Measurements from ENCODE around the gene FAM227B.
"Not testable (repeated sequence)": the region's sequence is repeated elsewhere in the genome, so short reads cannot be mapped to it uniquely, and the experiment has no call there.

Gene FAM227B

DNA sequence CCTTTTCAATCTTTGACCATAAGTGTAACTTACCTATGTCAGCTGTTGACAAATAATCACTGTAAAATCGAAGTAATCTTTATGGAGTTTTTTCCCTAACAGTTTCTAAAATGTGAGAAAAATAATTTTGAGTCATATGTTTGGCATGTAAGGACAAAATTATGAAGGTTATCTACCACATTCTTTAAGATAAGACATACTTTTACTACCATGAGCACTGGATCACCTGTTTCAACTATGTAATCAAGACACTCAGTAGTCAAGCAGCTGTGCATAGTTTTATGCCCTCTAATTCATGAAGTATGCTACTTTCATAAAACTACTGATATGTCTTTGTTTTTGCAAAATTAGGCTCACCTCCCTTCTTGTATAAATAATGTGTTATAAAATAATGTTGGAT, 185.4 kb downstream of the FAM227B start:
- DNase-seq = no peak

DNA sequence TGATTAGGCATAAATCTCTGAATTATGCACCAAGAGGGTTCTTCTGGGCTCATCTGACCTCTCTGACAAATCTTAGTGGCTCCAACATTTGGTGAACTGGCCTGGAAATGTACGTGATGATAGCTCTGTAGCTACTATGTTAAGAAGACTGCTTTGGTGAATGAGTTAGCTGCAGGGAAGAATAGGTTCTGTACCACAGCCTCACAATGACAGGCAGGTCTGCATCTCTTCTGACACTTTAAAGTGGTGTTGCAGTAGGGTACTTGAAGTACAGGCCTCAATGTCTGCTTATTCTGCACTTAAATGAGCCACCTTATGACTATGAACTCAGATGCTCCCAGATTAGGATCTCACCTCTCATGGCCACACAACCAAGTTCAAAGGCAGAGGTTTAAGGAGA, 190.6 kb downstream of the FAM227B start:
- DNase-seq = no peak

DNA sequence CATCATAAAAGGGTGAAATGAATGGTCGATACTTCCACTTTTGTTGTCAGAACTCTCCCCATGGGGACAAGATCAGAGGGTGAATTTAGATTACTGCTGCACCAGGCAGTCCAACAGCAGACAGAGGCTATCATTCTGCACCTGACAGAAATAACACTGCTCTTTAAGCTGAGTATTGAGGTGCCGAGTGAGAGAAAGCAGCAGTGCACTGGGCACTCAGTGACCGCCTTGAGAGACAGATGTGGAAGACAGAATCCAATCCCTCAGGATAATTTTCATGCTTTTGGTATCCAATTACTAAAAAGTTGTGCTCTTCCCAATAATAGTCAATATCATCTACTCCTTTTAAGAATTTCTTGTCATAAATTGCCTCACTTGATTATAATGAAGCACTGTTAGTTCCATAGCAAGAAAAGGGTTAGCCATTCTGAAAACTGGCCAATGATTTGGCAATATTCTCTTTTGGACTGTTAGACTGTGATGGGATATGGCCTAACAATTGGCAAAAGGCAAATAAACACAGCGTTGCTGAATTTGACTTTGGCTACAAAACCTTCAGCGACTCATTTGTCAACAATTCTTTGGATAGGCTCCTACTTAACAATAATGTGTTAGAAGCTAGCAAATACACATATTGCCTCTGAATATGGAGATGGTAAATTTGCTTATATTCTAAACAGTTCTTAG, 192.1 kb downstream of the FAM227B start:
- DNase-seq = no peak

DNA sequence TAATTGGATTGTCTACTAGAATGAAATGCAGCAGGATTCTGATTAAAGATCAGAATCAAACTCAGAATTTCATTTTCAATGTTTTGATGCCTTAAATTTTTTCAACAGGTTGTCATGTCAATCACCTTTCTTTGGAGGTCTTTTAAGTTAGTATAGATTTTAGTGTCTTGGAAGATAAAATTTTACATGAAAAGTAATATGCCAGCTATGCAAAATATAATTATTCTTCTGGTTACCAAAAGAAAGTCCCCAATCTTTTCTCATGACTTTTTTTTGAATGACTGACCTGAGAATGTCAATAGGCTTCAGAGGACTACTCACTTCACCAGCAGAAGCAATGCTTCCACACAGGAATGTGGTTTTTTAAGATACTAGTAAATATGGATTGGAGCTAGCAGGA, 193.2 kb downstream of the FAM227B start:
- no peak for DNase-seq

DNA sequence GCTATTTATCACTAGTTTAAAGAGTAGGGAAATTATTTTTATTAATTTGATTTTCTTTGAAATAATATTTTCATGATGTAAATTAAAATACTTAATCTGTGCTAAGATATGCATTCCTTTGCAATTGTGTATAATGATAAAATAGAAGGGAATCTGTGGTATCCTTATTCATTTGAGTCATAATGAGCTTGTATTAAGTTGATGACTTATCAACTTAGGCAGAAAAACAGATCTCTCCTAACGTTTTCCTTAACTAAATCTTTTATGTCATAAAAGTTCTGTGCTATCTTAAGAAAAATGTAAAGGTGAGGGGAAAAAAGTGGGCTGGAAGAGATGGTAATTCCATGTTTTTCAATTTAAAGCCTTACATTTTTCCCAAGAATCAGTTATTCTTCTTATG, 195.7 kb downstream of the FAM227B start:
- DNase-seq = no peak

DNA sequence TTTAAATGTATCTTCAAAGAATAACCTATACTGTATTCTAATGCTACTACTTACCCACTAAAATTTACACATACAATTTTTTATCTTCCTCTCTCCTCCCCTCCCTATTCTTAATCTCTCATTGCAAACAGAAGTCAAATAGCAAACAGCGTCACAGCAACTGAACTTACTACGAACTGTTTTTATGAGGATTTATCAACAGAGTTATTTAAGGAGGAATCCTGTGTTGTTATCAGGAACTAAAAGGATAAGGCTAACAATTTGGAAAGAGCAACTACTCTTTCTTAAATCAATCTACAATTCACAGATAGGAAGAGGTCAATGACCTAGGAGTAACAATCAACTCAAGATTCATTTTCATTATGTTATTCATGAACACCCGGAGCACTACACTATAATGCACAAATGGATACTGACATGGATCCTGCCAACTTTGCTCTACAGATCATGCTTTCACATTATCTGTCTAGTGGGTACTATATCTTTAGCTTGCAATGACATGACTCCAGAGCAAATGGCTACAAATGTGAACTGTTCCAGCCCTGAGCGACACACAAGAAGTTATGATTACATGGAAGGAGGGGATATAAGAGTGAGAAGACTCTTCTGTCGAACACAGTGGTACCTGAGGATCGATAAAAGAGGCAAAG, 196.6 kb downstream of the FAM227B start:
- DNase-seq = no peak

DNA sequence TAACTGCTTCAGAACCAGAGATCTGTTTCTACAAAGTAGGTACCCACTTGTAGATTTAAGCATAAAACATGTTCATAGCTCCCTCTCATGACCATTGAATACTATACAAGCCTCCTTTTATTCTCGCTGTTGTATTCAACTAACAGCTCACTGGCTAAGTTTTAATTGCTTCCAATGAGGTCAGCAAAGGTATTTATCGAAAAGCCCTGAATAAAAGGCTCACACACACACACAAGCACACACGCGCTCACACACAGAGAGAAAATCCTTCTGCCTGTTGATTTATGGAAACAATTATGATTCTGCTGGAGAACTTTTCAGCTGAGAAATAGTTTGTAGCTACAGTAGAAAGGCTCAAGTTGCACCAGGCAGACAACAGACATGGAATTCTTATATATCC, 197.6 kb downstream of the FAM227B start, which contains the start of gene FGF7:
TSS of gene FGF7 (plus strand) at position 222 of the 400 bp plus-strand sequence. CDS start 1,056 bp downstream, outside the sequence.
- no peak for DNase-seq

DNA sequence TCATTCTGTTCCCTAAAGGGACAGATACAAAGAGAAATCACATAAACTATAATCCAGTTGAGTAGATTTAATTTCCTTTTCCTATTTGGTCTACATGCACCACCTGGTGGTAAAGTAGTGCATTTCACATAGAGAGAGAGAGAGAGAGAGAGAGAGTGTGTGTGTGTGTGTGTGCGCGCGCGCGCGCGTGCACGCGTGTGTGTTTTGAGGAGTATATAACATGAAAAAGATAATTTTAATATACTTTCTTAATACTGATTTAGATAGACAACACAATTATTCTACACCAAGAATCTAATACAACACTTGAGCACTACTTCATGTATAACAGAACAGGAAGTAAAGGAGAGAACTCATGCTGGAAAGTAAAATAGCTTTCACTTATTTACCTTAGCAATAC, 198.6 kb downstream of the FAM227B start:
- DNase-seq = peak; percentile 20

DNA sequence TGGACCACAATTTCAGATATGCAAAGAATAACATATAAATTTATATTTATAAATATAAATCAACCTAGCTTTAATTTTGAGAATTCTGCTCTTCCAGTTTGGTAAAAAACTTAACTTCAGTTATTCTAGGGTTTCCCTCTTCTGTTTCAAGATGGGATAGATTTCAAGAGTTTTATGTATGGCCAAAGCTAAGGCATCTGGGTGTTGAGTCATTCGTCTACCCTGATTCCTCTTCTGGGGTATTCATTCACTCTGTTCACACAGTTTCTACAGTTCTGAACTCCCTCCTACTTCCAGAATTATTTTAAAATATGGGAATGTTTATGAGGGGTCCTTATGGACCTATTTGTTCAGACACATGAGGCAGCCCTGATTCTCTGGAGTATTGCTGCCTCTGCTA, 201.8 kb downstream of the FAM227B start:
- no peak for DNase-seq

DNA sequence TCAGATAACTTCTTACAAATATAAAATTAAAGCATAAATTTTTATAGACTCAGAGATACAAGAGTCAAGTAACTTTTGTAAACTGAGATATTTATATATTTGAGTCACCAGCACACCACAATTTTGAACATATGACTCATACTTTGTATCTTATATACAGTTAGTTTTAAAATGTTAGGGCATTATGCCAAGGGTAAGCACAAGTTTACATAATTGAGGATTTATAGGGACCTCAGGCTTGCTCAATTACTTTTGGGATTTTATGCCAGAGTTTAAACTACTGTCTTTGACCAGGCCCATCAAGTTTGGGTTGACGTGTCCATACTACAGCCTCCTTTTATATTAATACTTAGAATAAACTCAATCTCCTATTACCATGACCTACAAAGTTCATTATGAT, 205.0 kb downstream of the FAM227B start:
- DNase-seq = no peak

DNA sequence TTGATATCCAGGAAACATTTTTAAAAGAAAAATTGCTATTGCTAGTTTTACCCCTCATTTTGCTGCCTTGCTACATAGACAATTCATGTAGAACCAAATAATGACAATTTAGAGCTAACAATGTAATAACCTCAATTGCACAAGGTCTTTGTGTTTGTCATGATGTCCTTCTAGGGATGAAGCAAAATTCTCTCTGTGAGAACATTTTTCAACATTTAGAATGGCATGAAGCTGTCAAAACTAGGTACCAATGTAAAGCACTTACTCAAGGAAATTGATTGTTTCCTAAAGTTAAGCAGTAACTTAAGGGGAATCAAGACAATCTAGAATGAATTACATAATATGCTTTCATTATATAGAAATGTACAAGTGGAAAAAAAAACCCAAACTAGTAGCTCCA, 205.5 kb downstream of the FAM227B start:
- DNase-seq = no peak

DNA sequence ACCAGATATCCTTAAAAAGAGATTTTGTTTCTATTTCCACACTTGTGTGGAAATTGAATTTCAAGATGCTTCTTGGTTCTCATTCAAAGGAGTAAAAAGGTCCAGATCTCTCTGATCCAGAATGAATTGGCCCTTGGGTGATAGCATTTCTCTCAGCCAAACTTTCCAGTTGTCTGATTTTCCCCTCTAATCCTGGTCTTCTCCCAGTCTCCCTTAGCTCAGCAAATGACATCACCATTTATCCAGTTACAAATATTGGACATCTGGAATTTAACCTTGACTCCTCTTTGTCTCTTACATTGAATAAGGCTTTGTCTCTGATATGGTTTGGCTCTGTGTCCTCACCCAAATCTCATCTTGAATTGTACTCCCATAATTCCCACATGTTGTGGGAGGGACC, 207.8 kb downstream of the FAM227B start:
- no peak for DNase-seq

DNA sequence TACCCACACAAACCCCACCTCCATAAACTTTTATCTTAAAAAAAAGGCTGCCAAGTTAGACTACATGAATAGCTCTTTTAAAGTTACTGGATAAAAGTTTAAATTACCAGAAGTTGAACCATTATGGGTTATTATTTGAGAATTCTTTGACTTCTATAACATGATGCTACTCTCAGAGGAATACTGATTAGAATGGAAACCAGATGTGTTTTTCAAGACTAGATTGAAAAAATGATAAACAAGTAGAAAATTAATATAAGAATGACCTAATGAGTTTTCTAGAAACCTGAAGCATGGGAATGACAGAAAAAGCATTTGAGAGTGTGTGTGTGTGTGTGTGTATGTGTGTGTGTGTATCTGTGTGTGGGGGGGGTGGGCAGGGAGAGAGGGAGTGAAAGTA, 210.0 kb downstream of the FAM227B start:
- no peak for DNase-seq

DNA sequence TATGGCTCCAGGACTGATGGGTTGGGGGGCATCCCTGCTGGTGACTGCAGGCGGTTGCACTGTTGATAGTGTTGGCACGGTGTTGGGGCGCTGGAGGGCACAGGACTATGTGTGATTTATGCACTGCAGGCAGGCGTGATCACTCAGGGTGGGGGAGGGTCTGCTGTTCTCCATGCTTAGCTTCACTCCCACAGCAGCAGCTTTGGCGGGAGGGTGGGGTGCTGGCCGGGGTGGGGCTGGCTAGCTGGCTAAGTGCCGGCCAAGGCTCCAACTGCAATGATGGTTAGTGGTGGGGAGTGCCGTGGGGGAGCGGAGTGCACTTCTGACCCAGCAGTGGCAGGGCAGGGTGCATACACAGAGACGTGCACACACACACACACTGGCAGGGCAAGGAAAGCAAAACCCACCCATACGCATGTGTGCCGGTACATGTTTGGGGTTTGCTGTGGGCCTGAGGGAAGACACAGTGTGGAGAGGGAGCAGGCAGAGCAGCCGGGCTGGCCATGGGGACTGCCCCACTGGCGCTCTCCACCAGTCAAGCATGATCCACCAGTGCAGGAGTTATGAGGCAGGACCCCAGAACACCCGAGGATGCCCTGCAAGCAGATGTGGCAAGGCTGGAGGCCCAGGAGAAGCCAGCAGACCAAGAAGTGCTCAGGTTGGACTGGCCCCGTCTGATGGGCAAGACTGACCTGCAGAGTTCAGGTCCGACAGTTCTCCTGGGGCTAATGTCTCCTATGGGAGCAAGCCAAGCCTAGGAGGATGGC, 214.1 kb downstream of the FAM227B start:
- DNase-seq = no peak

DNA sequence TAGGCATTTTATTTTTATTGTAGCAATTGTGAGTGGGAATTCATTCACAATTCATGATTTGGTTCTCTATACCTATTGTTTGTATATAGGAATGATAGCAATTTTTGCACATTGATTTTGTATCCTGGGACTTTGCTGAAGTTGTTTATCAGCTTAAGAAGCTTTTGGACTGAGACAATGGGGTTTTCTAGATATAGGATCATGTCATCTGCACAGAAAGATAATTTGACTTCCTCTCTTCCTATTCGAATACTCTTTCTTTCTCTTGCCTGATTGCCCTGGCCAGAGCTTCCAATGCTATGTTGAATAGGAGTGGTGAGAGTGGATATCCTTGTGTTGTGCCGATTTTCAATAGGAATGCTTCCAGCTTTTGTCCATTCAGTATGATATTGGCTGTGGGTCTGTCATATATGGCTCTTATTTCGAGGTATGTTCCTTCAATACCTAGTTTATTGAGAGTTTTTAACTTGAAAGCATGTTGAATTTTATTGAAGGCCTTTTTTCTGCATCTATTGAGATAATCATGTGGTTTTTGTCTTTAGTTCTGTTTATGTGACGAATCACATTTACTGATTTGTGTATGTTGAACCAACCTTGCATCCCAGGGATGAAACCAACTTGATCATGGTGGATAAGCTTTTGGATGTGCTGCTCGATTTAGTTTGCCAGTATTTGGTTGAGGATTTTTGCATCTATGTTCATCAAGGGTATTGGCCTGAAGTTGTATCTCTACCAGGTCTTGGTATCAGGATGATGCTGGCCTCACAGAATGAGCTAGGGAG, 217.9 kb downstream of the FAM227B start:
- DNase-seq = not testable (repeated sequence)

DNA sequence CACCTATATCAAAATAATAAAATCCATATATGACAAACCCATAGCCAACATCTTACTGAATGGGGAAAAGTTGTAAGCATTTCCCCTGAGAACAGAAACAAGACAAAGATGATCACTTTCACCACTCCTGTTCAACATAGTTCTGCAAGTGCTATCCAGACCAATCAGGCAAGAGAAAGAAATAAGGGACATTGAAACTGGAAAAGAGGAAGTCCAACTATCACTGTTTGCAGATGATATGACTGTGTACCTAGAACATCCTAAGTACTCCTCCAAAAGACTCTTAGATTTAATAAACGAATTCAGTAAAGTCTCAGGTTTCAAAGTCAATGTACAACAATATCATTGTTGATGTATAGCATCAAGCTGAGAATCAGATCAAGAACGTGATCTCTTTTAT, 233.1 kb downstream of the FAM227B start:
- DNase-seq = no peak

DNA sequence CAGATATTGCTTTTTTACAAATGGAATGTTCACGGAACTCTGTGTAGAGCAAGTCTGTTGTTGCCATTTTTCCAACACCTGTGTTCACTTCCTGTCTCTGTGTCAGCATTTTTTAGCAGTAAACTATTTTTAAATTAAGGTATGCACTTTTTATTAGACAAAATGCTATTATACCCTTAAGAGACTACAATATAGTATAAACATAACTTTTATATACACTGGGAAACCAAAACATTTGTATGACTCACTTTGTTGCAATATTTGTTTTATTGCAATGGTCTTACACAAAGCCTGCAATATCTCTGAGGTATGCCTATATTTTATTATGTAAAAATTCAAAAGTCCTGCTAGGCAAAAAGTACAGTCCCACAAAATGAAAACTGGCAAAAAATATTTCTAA, 237.4 kb downstream of the FAM227B start:
- no peak for DNase-seq

DNA sequence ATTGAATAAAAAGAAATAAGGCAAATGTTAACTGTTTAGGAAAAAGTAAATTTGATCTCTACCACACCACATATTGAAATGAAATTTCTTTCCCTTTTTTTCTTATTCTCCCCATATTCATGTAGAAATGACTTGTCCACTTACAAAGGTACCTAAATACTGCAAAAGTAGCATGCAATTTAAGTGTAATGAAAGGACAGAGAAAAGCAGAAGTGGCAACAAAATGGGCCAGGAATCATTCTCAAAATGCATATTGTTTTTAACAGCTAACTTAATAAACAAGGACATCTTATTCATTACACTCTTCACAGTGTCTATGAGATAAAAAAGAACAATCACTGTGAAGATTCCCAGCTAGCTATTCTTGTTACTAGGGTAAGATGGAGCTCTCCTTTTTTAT, 238.2 kb downstream of the FAM227B start:
- no peak for DNase-seq

DNA sequence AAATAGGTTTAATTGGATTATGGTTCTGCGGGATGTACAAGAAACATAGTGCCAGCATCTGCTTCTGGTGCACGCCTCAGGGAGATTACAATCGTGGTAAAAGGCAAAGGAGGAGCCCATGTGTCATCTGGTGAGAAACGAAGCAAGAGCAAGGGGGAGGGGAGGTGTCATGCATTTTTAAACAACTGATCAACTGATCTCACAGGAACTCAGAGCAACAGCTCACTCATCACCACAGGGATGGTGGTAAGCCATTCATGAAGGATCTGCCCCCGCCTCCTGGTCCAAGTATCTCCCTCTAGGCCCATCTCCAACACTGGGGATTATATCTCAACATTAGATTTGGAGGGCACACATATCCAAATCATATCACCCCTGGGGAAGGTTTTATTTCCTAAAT, 239.7 kb downstream of the FAM227B start:
- no peak for DNase-seq

DNA sequence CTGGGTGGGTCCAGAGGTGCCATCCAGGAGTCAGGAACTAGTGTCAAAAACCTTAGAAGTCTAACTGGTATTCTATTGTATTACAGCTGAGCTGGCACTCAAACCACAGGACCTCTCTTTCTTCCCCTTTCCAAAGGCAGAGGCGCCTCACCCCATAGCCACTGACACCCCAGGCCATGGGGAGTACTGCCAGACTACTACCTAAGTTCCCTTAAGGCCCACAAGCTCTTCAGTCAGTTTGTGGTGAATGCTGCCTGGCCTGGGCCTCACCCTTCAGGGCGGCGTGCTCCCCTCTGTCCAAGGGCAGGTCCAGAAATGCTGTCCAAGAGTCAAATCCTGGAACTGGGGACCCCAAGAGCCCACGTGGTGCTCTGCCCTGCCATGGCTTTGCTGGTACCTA, 240.6 kb downstream of the FAM227B start:
- no peak for DNase-seq

DNA sequence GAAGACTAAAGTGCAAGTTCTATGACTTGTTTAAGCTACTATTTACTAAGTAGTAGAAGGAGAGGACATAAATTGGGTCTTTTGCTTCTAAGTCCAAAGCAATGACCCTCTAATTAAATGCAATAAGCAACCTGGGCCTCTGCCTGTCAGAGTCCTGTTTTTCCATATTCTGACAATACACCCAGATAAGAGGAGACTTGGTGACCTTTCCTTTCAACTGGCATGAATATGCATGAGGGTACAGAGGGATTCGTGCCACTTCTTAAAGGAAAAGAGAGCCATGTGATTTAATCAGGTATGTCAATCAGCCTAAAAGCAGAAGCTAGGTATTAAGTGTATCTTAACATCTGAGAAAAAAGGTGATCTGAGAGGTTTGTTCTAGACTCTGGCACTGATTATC, 248.3 kb downstream of the FAM227B start:
- no peak for DNase-seq

DNA sequence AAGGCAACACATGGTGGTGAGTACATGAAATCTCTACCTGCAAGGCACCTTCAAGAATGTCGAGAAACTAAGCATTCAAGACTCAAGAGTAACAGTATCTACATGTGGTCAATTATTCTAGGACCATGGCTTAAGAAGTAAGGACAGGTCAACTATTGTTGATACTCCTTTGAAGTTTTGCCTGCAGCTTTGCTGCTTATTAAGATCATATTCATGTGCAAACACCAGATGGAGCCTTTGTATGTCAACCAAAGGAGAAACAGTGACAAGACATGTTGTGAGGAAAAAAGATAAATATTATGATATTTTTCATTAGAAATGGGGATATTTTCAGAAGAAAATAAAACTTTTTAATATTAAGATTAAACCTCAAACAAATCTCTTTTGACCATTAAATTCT, 249.8 kb downstream of the FAM227B start:
- no peak for DNase-seq

DNA sequence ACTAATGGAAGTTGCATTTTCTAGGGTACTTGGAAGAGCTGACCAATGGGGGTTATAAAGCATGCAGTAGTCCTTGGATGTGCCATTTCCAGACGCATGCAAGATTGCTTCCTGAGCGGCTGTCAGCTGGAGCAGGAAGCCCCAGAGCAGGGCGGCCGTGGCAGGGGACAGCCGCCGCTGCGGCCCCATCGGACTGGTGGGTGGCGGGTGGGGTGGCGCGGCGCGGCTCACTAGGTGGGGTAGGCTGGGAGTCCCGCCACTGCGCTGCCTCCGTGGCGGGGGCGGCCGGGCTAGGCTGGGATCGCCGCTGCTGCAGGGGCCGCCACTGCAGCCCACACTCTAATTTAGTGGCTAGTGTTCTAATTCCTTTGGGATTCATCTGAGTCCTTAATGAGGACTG, 254.1 kb downstream of the FAM227B start:
- no peak for DNase-seq

All from activated T-cell treated with anti-CD3 and anti-CD28 coated beads, Interleukin-2, amount 50 U/mL, for 1 hour (primary cell).